Kidney (tissue), 14 donors: Measurements from ENCODE around the gene ABLIM1. TPM values are rescaled to one million over a fixed set of nuclear protein-coding genes. Genes with fewer than 3 reads are reported as not detected.

Source experiments
- DNase-seq, 5 donors: peaks; one replicate each; pipeline ENCODE4 v3.0.0-alpha.2; 2013 to 2020
- FAIRE-seq: peaks from 2 replicates; lab custom pipeline; 2012; peaks lifted over from hg19 to GRCh38; lab: Jason Lieb, UNC
- H3K27ac ChIP-seq, 2 donors: one replicate each; pipeline ENCODE4 v1.7.0; 2013; ENCODE audit warnings: low read depth in 2 of 2, low read length in 2 of 2, inconsistent platforms in 1 of 2
- H3K27me3 ChIP-seq: one replicate; pipeline ENCODE4 v1.7.1; 2013; ENCODE audit warnings: low read length, inconsistent platforms; ENCODE audit not compliant: control insufficient read depth, insufficient read depth
- H3K36me3 ChIP-seq, 3 donors: one replicate each; pipeline versions ENCODE4 v1.7.0 to v1.7.1; 2013; ENCODE audit warnings: low read length in 3 of 3, control low read depth in 1 of 3, inconsistent platforms in 1 of 3; ENCODE audit not compliant: insufficient read depth in 3 of 3, control insufficient read depth in 2 of 3
- H3K4me1 ChIP-seq, 3 donors: one replicate each; pipeline versions ENCODE4 v1.7.0 to v1.7.1; 2013; ENCODE audit warnings: low read length in 3 of 3, inconsistent platforms in 1 of 3, low read depth in 1 of 3; ENCODE audit not compliant: control insufficient read depth in 2 of 3, insufficient read depth in 2 of 3
- H3K4me3 ChIP-seq, 3 donors: one replicate each; pipeline versions ENCODE4 v1.7.0 to v1.8.1; 2013; ENCODE audit warnings: low read length in 3 of 3, control low read depth in 1 of 3, inconsistent platforms in 1 of 3
- H3K9ac ChIP-seq, 3 donors: one replicate each; pipeline versions ENCODE4 v1.7.0 to v1.7.1; 2013; ENCODE audit warnings: low read length in 3 of 3, control low read depth in 1 of 3, inconsistent platforms in 1 of 3
- H3K9me3 ChIP-seq, 3 donors: one replicate each; pipeline versions ENCODE4 v1.7.0 to v1.7.1; 2013; ENCODE audit warnings: low read length in 3 of 3, control low read depth in 1 of 3, inconsistent platforms in 1 of 3; ENCODE audit not compliant: control insufficient read depth in 2 of 3, insufficient read depth in 1 of 3
- intact Hi-C: fragments of 100-400 bp; cut with DNase I; formaldehyde crosslinking; loops from one replicate; pipeline ENCODE4 v1.11.1; 2022
- polyA plus RNA-seq: library from polyadenylated mRNA; stranded (reverse); fragments of 350-450 nt; fragmentation: Illumina TruSeq; extraction: RNeasy Lipid Tissue Mini Kit (QIAGEN cat#74804); gene quantifications from one replicate; pipeline ENCODE4 v1.2.3, GENCODE V29; 2014; ENCODE audit warnings: low read depth, low replicate concordance; ENCODE audit not compliant: insufficient read depth
- total RNA-seq: library from RNA; stranded (reverse); fragmentation: NEBNext Ultra II Directional; extraction: Animal tissue kit (Norgen Biotek cat#: 25700); gene quantifications from one replicate; pipeline ENCODE4 v1.2.1, GENCODE V29; 2021
- TF ChIP-seq, protein P1 (sequence below): IDR thresholded peaks from 3 replicates; pipeline ENCODE4 v1.5.1; 2012; ENCODE audit warnings: mild to moderate bottlenecking, moderate library complexity, borderline replicate concordance; ENCODE audit not compliant: insufficient read depth; ENCODE audit errors: extremely low read depth
- donor health status: control.
- donor health status: control.
- donor health status: control.
- donor health status: control.
- donor health status: control.
- donor health status: DM: yes; HTN: yes; CAD: no.
- donor health status: Normal renal cell carcinoma (clear cell type).

Gene ABLIM1
- total and polyA plus RNA-seq, 2 donors from 2014 or later, result 32.3 to 158 TPM

DNA sequence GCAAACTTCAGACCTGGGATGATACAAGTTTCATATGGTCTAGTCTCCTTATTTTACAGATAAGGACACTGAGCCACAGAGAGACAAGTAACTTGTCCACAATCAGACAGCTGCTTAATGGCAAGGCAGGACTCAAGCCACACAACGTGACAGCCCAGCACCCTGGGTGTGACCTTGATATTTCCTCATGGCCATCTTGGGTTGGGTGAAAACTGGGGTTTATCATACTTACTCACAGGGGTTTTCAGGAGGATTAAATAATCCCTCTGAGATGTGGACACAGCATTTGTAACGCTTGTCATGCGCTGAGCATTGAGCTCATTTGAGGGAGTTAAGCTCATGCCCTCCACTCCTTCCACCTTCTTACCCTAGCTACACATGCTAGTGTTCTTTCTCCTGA is 58.0 kb downstream of the ABLIM1 start:
- no peak for FAIRE-seq
- intact Hi-C loops, result no loop called here
- no peak overlapping the region for H3K27ac ChIP-seq

DNA sequence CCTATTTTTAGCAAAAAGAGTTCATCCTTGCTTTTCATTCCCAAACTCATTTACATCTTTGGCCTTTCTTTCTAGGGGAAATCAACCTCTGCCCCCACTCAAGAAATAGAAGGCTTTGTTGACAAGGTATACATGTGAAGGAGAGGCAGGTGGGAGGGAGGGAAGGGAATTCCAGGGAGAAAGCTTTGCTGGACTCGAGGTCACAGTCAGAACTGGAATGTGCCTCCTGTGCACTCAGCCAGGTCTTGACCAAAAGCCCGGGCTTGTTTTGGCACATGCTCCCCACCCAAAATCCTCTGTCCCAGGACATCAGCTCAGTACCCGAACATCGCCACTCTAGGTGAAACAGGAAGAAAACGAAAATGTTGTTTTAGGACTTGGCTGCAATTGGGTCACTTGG is 61.3 kb downstream of the ABLIM1 start:
- H3K4me3 ChIP-seq, result no peak overlapping the region
- H3K36me3 ChIP-seq, result peaks cover 0 to 9% (median 5%) of the 10 kb centered on the region in 3 donors
- peak overlapping the region; percentile 41 to 49 for H3K27ac ChIP-seq
- DNase-seq (no peak), FAIRE-seq (no peak)
- no peak overlapping the region for H3K9ac ChIP-seq
- no peaks in the 10 kb centered on the region for H3K27me3 ChIP-seq
- peaks cover 0 to 10% (median 5%) of the 10 kb centered on the region in 3 donors for H3K4me1 ChIP-seq
- TF ChIP-seq, protein P1, sequence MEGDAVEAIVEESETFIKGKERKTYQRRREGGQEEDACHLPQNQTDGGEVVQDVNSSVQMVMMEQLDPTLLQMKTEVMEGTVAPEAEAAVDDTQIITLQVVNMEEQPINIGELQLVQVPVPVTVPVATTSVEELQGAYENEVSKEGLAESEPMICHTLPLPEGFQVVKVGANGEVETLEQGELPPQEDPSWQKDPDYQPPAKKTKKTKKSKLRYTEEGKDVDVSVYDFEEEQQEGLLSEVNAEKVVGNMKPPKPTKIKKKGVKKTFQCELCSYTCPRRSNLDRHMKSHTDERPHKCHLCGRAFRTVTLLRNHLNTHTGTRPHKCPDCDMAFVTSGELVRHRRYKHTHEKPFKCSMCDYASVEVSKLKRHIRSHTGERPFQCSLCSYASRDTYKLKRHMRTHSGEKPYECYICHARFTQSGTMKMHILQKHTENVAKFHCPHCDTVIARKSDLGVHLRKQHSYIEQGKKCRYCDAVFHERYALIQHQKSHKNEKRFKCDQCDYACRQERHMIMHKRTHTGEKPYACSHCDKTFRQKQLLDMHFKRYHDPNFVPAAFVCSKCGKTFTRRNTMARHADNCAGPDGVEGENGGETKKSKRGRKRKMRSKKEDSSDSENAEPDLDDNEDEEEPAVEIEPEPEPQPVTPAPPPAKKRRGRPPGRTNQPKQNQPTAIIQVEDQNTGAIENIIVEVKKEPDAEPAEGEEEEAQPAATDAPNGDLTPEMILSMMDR, result no peak
- intact Hi-C loops, result no loop called here
- H3K9me3 ChIP-seq, result no peaks in the 10 kb centered on the region

More for the DNA sequence above, 58.0 kb downstream of the ABLIM1 start:
- peaks cover 0 to 9% (median 5%) of the 10 kb centered on the region in 3 donors for H3K36me3 ChIP-seq
- H3K4me1 ChIP-seq, result peaks cover 0 to 17% (median 8%) of the 10 kb centered on the region in 3 donors
- H3K27me3 ChIP-seq, result no peaks in the 10 kb centered on the region
- no peak overlapping the region for H3K4me3 ChIP-seq
- no peak overlapping the region for H3K9ac ChIP-seq
- no peak for DNase-seq
- no peaks in the 10 kb centered on the region for H3K9me3 ChIP-seq
- TF ChIP-seq, protein P1, result no peak

DNA sequence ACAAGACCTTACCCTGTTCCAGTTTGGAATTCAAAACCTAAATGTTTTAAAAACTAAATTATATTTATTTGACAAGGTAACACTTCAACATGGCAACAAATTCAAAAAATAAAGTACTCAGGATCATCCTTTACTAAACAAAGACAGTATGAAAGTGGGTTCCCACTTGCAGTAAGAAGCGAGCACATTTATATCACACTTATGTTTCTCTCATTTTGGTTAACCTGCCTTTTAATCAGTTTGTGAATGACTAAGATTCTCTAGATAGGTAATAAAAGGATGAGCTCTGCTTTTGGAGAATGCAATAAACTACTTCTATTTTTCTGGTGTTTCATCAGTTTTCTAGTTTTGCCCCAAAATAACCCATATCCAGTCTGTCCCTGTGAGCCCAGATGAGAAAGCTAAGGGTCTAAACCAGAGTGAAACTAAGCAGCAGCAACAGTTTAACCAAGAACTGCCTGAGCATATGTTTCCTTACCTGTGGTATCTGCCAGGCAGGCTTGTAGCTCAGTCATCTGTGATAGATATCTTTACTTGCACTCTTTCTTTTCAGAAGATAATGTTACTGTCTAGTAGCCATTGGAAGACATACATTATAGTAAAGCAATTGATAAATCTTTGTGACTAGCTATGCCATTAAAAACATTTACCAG is 64.1 kb downstream of the ABLIM1 start:
- TF ChIP-seq, protein P1, result no peak

More for the DNA sequence above, 64.1 kb downstream of the ABLIM1 start:
- no peak overlapping the region for H3K4me3 ChIP-seq
- H3K9me3 ChIP-seq, result no peaks in the 10 kb centered on the region
- intact Hi-C loops, result no loop called here
- no peaks in the 10 kb centered on the region for H3K36me3 ChIP-seq
- H3K9ac ChIP-seq, result no peak overlapping the region
- FAIRE-seq (no peak), DNase-seq (no peak)
- no peak overlapping the region for H3K27ac ChIP-seq
- no peaks in the 10 kb centered on the region for H3K27me3 ChIP-seq
- H3K4me1 ChIP-seq, result peaks cover 0 to 10% (median 5%) of the 10 kb centered on the region in 3 donors
